ENCODE measurements around the gene PARD3. TPM values are rescaled to one million over a fixed set of nuclear protein-coding genes. Genes with fewer than 3 reads are reported as not detected.

PARD3 gene
- total RNA-seq, 3 donors from 2014 or later = 39.5 to 87.9 (median 47.0) TPM

- no peak for TF ChIP-seq CTCF (IDR thresholded peaks at IDR 0.05)
- no peak overlapping the region for H3K4me3 ChIP-seq
- DNase-seq (no peak), ATAC-seq (no peak)
- no peaks in the 10 kb centered on the region for H3K9me3 ChIP-seq
- H3K4me1 ChIP-seq (ENCODE audit: low read depth) = no peaks in the 10 kb centered on the region
- no peaks in the 10 kb centered on the region for H3K36me3 ChIP-seq (ENCODE audit: low read depth)
- intact Hi-C loops (cut with DNase I, micrococcal nuclease) = no loop called here
These were observed 132.5 kb downstream of the PARD3 start for GRCh38 chr10:34682580-34682979.

GRCh38 chr10:34681933-34682332, 133.2 kb downstream of the PARD3 start:
- DNase-seq (no peak), ATAC-seq (no peak)
- H3K4me3 ChIP-seq = no peak overlapping the region
- no peaks in the 10 kb centered on the region for H3K4me1 ChIP-seq (ENCODE audit: low read depth)
- intact Hi-C loops (cut with DNase I, micrococcal nuclease) = no loop called here
- H3K36me3 ChIP-seq (ENCODE audit: low read depth) = no peaks in the 10 kb centered on the region
- TF ChIP-seq CTCF (IDR thresholded peaks at IDR 0.05) = no peak
- H3K9me3 ChIP-seq = no peaks in the 10 kb centered on the region

DNA sequence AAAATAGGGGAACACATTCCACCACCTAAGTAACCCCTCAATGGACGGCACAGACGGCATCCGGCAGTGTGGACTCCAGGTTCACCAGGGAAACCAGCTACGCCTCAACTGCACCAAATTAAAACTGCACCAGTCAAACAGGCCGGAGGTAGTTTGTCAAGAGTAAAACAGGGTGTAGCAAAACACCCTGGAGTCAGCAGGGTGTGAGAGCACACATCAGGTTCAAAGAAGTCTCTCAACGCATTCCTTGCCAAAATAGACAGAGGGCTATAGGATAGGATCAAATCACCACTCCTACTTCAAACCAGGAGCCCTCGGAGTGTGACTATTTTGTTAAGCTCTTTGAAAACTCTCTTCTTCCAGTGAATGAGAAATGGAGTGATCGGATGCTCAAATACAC, 135.9 kb downstream of the PARD3 start:
- intact Hi-C loops (cut with DNase I, micrococcal nuclease) = no loop called here
- ATAC-seq = no peak
- TF ChIP-seq CTCF (IDR thresholded peaks at IDR 0.05) = no peak
- no peak for DNase-seq
- H3K9me3 ChIP-seq = no peaks in the 10 kb centered on the region
- H3K4me3 ChIP-seq = no peak overlapping the region
- no peaks in the 10 kb centered on the region for H3K36me3 ChIP-seq (ENCODE audit: low read depth)
- H3K4me1 ChIP-seq (ENCODE audit: low read depth) = no peaks in the 10 kb centered on the region

GRCh38 chr10:34677591-34677990, 137.5 kb downstream of the PARD3 start:
- intact Hi-C loops (cut with DNase I, micrococcal nuclease) = no loop called here
- TF ChIP-seq CTCF (IDR thresholded peaks at IDR 0.05) = no peak
- ATAC-seq (no peak), DNase-seq (no peak)
- H3K4me3 ChIP-seq = no peak overlapping the region
- H3K9me3 ChIP-seq = no peaks in the 10 kb centered on the region
- no peaks in the 10 kb centered on the region for H3K4me1 ChIP-seq (ENCODE audit: low read depth)
- no peaks in the 10 kb centered on the region for H3K36me3 ChIP-seq (ENCODE audit: low read depth)

GRCh38 chr10:34677132-34677531, 138.0 kb downstream of the PARD3 start:
- no peaks in the 10 kb centered on the region for H3K9me3 ChIP-seq
- DNase-seq (no peak), ATAC-seq (no peak)
- no peak for TF ChIP-seq CTCF (IDR thresholded peaks at IDR 0.05)
- no peak overlapping the region for H3K4me3 ChIP-seq
- no peaks in the 10 kb centered on the region for H3K4me1 ChIP-seq (ENCODE audit: low read depth)
- H3K36me3 ChIP-seq (ENCODE audit: low read depth) = no peaks in the 10 kb centered on the region
- intact Hi-C loops (cut with DNase I, micrococcal nuclease) = no loop called here

- ATAC-seq = no peak
- Histone ChIP-seq H3K4me1 (ENCODE audit: low read depth) (no peaks in the 10 kb centered on the region), H3K9me3 (no peaks in the 10 kb centered on the region), H3K36me3 (ENCODE audit: low read depth) (no peaks in the 10 kb centered on the region), H3K4me3 (no peak overlapping the region)
- intact Hi-C loops (cut with DNase I, micrococcal nuclease) = no loop called here
- no peak for DNase-seq
- TF ChIP-seq CTCF (IDR thresholded peaks at IDR 0.05) = no peak
These were observed 140.9 kb downstream of the PARD3 start for GRCh38 chr10:34674176-34674575.
